ENCODE results near the gene KRTAP10-5.

KRTAP10-5 gene

DNA sequence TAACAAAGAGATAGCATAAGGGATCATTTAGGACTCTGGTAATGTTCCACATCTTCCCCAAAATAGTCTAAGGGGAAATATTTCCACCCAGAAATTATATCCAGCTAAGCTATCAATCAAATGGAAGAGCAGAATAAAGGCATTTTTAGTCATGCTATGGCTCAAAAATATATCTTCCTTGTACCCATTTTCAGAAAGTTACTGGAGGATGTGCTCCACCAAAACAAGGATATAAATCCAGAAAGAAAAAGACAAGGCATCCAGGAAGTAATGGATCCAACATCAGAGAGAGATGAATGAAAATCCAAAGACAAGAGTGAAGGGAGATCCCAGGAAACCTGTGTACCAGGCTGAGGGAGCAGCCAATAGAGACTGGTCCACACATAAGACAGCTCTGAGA lies 28.8 kb upstream of the KRTAP10-5 start:
- DNase-seq (ENCODE audit: low read depth) = no peak
- H3K4me3 ChIP-seq (ENCODE audit: low read depth, low read length) = no peak overlapping the region
- TF ChIP-seq, protein P1, sequence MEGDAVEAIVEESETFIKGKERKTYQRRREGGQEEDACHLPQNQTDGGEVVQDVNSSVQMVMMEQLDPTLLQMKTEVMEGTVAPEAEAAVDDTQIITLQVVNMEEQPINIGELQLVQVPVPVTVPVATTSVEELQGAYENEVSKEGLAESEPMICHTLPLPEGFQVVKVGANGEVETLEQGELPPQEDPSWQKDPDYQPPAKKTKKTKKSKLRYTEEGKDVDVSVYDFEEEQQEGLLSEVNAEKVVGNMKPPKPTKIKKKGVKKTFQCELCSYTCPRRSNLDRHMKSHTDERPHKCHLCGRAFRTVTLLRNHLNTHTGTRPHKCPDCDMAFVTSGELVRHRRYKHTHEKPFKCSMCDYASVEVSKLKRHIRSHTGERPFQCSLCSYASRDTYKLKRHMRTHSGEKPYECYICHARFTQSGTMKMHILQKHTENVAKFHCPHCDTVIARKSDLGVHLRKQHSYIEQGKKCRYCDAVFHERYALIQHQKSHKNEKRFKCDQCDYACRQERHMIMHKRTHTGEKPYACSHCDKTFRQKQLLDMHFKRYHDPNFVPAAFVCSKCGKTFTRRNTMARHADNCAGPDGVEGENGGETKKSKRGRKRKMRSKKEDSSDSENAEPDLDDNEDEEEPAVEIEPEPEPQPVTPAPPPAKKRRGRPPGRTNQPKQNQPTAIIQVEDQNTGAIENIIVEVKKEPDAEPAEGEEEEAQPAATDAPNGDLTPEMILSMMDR (IDR thresholded peaks at IDR 0.05; ENCODE audit: control insufficient read depth, extremely low read depth, insufficient read depth) = no peak

DNA sequence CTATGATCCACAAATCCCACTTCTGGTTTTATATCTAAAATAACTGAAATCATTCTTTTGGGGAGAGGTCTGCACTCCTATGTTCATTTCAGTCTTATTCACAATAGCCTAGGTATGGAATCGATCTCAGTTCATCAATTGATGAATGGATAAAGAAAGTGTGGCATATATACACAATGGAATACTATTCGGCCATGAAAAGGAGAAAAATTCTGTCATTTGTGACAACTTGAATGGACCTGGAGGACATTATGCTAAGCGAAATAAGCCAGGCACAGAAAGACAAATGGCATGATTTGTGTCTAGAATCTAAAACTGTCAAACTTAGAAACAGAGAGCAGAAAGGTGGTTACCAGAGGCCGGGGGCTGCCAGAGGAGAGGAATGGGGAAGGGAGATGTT lies 26.1 kb upstream of the KRTAP10-5 start:
- H3K4me3 ChIP-seq (ENCODE audit: low read depth, low read length) = no peak overlapping the region
- TF ChIP-seq, protein P1 (IDR thresholded peaks at IDR 0.05; ENCODE audit: control insufficient read depth, extremely low read depth, insufficient read depth) = no peak
- no peak for DNase-seq (ENCODE audit: low read depth)

DNA sequence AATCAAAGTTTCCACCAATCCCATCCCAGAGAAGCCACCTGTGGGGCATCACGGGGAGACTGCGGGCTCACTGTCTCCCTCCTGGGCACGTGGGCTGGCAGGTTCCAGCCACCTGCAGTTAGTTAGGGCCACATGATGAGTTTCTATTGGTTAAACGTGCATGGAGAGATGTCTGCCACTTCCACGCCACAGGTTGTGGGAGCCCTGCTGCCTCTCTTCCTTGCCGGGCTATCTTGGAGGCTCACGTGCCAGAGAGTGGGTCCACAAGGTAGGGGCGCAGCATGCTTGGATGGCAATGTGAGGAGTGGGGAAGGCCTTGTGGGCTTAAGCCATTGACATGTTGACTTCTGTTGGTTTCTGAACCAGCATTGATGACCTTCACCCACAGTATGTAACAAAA lies 23.5 kb upstream of the KRTAP10-5 start:
- TF ChIP-seq, protein P1 (IDR thresholded peaks at IDR 0.05; ENCODE audit: control insufficient read depth, extremely low read depth, insufficient read depth) = no peak
- no peak overlapping the region for H3K4me3 ChIP-seq (ENCODE audit: low read depth, low read length)
- DNase-seq (ENCODE audit: low read depth) = no peak

DNA sequence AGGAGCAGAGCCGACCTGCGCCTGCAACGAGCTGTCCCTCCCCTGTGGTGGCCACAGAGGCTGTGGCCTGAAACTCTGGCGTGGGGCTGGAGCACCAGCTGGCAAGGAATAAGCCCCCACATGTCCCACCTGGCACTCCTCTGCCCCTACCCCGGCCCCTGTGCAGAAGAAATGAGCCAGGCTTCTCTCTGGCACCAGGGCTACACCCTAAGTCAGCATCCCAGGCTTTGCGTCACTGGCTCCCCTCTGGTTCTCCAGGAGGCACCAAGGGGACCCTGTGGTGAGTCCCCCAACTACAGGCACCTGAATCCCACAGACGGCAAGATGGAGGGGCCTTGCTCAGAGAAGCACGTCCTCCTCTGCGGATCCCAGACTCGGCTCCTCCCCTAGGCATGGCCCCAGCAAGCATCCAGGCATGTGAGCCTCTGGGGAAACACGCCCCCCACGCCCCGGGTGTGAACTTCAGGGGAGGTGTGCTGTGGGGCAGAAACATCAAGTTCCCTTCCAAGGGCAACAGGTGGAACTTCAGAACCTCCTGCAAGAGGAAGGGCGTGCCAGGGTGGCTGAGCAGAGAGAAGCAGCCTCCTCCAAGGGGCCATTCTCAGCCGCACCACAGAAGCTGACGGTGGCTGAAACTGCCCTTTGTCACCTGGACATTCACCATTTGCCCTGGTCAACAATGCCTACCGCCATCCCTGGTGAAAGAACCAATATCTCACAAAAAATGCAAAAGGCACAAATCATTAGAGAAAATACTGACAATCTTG lies 22.9 kb upstream of the KRTAP10-5 start:
- H3K4me3 ChIP-seq (ENCODE audit: low read depth, low read length) = no peak overlapping the region
- no peak for DNase-seq (ENCODE audit: low read depth)
- TF ChIP-seq, protein P1 (IDR thresholded peaks at IDR 0.05; ENCODE audit: control insufficient read depth, extremely low read depth, insufficient read depth) = no peak

DNA sequence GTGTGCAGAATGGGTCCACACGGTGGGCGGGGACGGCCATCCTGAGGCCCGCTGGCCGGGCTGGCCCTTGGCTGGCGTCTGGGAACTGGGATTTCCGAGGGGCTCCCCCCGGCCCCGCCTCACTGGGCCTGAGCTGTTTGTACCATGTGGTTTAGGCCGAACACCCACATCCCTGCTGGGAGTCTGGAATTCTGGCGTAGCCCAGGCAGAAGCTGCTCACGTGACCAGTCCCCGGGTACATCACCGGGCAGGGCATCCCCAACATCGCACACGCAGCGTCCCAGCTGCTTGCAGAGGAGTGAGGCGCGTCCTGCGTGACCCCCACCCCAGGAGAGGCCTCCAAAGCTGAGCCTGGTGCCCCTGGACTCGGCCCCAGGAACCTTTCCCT lies 22.1 kb upstream of the KRTAP10-5 start:
- H3K4me3 ChIP-seq (ENCODE audit: low read depth, low read length) = no peak overlapping the region
- DNase-seq (ENCODE audit: low read depth) = no peak
- TF ChIP-seq, protein P1 (IDR thresholded peaks at IDR 0.05; ENCODE audit: control insufficient read depth, extremely low read depth, insufficient read depth) = no peak

DNA sequence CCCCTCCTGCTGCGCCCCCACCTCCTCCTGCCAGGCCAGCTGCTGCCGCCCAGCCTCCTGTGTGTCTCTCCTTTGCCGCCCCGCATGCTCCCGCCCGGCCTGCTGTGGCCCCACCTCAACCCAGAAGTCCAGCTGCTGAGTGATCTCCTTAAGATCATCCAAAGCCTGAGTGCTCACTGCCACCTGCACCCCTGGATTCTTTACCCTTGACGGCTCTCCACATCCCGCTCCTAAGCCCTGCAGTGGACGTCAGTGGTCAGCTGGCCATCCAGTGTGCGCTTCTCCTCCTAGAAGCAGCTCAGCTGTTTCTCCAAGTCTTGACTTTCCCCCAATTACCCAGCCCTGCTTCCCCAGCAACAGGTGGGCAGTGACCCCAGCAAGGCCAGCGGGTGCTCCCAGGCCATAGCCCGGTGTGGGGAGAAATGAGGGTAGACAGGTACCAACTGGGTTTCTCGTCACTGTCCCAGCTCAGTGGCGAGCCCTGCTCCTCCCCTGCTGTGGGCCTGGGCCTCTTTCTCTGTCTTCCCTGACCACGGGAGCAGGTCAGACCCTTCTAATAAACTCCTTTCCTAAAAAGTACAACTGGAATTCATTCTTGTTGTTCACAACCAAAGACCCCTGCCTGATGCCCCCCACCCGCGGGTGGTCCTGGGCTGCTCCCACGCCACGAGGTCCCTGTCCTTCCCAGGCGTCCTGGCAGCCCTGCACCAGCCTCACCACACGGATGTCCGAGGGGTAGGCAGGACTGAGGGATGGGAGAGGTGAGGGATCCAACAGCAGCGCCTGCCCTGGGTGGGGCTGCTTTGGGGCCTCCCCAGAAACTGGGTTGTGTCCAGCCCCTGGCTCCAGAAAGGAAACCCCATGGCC lies 21.4 kb upstream of the KRTAP10-5 start:
- TF ChIP-seq, protein P1 (IDR thresholded peaks at IDR 0.05; ENCODE audit: control insufficient read depth, extremely low read depth, insufficient read depth) = no peak
- H3K4me3 ChIP-seq (ENCODE audit: low read depth, low read length) = no peak overlapping the region
- no peak for DNase-seq (ENCODE audit: low read depth)

Measured in LNCaP clone FGC (cell line).